CD4-positive, alpha-beta T cell treated with Interleukin-21 for 1 hour (primary cell): ENCODE results near the gene MORN5.

Experiments used
- DNase-seq: peaks from one replicate; pipeline ENCODE4 v3.0.0-alpha.2; 2020

Gene MORN5

DNA sequence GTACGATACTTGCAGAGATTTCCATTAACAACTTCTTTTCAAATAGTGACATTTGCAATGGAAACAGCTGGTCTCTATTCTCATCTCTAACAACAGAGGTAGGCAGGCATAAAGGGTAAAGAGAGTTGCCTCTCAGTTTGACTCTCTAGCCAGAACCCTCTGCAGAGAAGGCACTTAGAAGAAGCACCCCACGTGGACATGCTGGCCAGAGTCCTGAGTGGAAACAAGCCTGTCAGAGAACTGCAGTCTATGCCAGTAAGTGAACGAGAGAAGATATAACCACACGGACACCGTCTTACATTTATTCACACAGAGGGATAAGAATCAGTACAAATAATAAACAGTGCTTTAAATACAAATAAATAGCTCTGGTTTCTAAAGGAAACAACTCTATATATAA is 80.0 kb downstream of the MORN5 start:
- no peak for DNase-seq

DNA sequence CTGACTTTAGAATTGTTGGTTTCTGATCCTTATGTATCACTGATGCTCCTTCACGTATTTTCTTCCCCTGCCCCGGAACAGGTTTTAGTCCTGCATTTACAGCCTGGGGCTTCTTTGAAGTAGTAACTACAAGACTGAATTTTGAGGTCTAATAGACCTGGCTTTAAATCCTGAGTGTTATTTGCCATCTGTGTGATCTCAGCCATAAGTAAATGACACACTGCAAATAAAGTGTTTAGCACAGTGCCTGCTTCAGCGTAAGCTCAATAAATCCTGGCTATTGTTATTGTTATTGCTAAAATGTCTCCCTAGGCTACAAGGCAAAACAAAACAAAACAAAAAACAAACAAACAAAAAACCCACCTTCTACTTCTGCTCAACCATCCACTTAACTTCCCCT is 84.6 kb downstream of the MORN5 start:
- no peak for DNase-seq

DNA sequence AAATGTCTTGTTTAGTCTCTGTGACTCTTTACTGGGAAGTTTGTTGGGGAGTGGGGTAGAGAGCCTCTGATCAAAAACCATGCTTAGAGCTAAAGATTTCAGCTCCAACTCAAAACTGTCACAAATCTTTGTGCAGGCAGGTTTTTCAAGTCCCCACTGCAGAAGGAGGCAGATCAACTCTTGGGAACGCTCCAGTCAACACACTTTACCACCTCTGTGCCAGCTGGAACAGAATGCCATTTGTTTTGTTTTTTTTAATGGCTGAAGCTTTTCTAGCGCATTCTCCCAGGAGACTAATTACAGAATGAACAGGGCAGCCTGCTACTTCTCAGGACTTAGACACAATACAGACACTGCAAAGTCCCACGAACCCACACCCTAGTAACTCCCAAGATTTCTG is 87.0 kb downstream of the MORN5 start:
- no peak for DNase-seq

DNA sequence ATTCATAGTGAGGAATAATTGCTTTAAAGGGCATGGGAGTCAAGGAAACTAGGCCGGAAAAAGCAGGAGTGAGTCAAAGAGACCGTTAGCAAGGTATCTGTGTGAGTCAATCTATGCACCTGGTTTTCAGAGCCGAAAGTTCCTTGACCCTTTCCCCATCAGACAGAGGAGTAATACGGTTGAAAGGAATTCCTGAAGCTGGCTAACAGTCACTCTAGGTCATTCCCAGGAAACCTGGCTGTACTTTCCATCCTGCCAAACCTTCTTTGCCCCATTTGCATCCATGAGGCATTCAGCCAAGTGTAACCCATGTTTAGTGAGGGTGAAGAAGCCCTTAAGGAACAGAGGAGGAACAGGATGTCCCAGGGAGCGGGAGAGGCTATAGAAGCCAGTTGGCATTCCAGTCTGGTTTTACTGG is 88.7 kb downstream of the MORN5 start:
- no peak for DNase-seq
